Hepatocyte (in vitro differentiated cells): ENCODE data around the gene GABRD. TPM values are rescaled to one million over a fixed set of nuclear protein-coding genes. Genes with fewer than 3 reads are reported as not detected.

Experiments
- DNase-seq: peaks from one replicate; pipeline ENCODE4 v3.0.0-alpha.2; 2016; ENCODE audit warnings: low spot score
- H2AFZ ChIP-seq: fragments of 200-600 bp; sonication (generic); 2 replicates; pipeline ENCODE4 v1.6.0; 2016; ENCODE audit warnings: antibody characterized with exemption, mild to moderate bottlenecking
- H3K27ac ChIP-seq: fragments of 200-600 bp; sonication (generic); 2 replicates; pipeline ENCODE4 v1.5.1; 2016; ENCODE audit warnings: mild to moderate bottlenecking
- H3K27me3 ChIP-seq: fragments of 200-600 bp; sonication (generic); 2 replicates; pipeline ENCODE4 v1.6.1; 2016
- H3K36me3 ChIP-seq: fragments of 200-600 bp; sonication (generic); replicated peaks from 2 replicates; pipeline ENCODE4 v1.5.1; 2016; ENCODE audit warnings: low read depth; ENCODE audit not compliant: insufficient read depth
- H3K4me1 ChIP-seq: fragments of 200-600 bp; sonication (generic); 2 replicates; pipeline ENCODE4 v1.5.1; 2016; ENCODE audit warnings: mild to moderate bottlenecking, moderate library complexity; ENCODE audit not compliant: insufficient read depth
- H3K4me2 ChIP-seq: fragments of 200-600 bp; sonication (generic); 2 replicates; pipeline ENCODE4 v1.6.0; 2016
- H3K4me3 ChIP-seq: fragments of 200-600 bp; sonication (generic); 2 replicates; pipeline ENCODE4 v1.5.1; 2016; ENCODE audit warnings: mild to moderate bottlenecking
- H3K79me2 ChIP-seq: fragments of 200-600 bp; sonication (generic); 2 replicates; pipeline ENCODE4 v1.6.0; 2017; ENCODE audit warnings: mild to moderate bottlenecking
- H3K9me2 ChIP-seq: fragments of 200-600 bp; sonication (generic); replicated peaks from 2 replicates; pipeline ENCODE4 v1.6.0; 2017; ENCODE audit warnings: mild to moderate bottlenecking; ENCODE audit not compliant: insufficient read depth
- H3K9me3 ChIP-seq: fragments of 200-600 bp; sonication (generic); 2 replicates; pipeline ENCODE4 v1.5.1; 2016; ENCODE audit warnings: low read depth, mild to moderate bottlenecking
- H4K20me1 ChIP-seq: fragments of 200-600 bp; sonication (generic); 2 replicates; pipeline ENCODE4 v1.6.0; 2016; ENCODE audit warnings: mild to moderate bottlenecking; ENCODE audit not compliant: insufficient read depth, poor library complexity, severe bottlenecking
- CTCF ChIP-seq: fragments of 200-600 bp; sonication (generic); IDR thresholded peaks from 2 replicates; pipeline ENCODE4 v1.5.1; 2016; ENCODE audit warnings: antibody characterized with exemption, mild to moderate bottlenecking; ENCODE audit not compliant: poor library complexity
- EZH2 ChIP-seq: fragments of 200-600 bp; sonication (generic); IDR thresholded peaks from 2 replicates; pipeline ENCODE4 v1.6.1; 2016; ENCODE audit warnings: antibody characterized with exemption, mild to moderate bottlenecking, borderline replicate concordance
- EZH2phosphoT487 ChIP-seq: fragments of 200-600 bp; sonication (generic); IDR thresholded peaks from one replicate; pipeline ENCODE4 v1.6.1; 2018; ENCODE audit warnings: antibody characterized with exemption, mild to moderate bottlenecking, low read depth, moderate library complexity; ENCODE audit not compliant: unreplicated experiment, severe bottlenecking
- whole genome bisulfite sequencing: methylation state at CpG from one replicate; pipeline ENCODE4 v1.1.6; 2016; ENCODE audit warnings: low lambda C conversion rate; ENCODE audit errors: missing lambda C conversion rate; 5-methylcytosine and 5-hydroxymethylcytosine counted together
- polyA plus RNA-seq: library from polyadenylated mRNA; unstranded; fragments of >200 nt; fragmentation: Nextera tagmentation; extraction: Ambion mirVana; gene quantifications from 2 replicates; pipeline ENCODE4 v1.2.1, GENCODE V29; 2016
- total RNA-seq: library from RNA; depleted of rRNA; stranded (reverse); fragments of >200 nt; gene quantifications from 2 replicates; pipeline ENCODE4 v1.2.3, GENCODE V29; 2014

The GABRD gene
- total and polyA plus RNA-seq, 2 experiments from 2014 or later = not detected

GRCh38 chr1:1987142-1987510 is 32.0 kb upstream of the GABRD start:
- no peaks in the 10 kb centered on the region for H4K20me1 ChIP-seq
- H3K36me3 ChIP-seq = no peaks in the 10 kb centered on the region
- no peak overlapping the region for H3K4me3 ChIP-seq
- H3K27ac ChIP-seq = no peak overlapping the region
- 92% methylated on average over 13 of the region's 13 CpGs for WGBS
- H3K27me3 ChIP-seq = no peaks in the 10 kb centered on the region
- DNase-seq = peak; percentile 3
- no peak overlapping the region for H3K4me2 ChIP-seq
- no peaks in the 10 kb centered on the region for H3K9me3 ChIP-seq
- H3K4me1 ChIP-seq = peaks cover 5% of the 10 kb centered on the region
- no peak for TF ChIP-seq EZH2
- no peak for TF ChIP-seq CTCF
- TF ChIP-seq EZH2phosphoT487 = no peak
- no peaks in the 10 kb centered on the region for H3K79me2 ChIP-seq
- H3K9me2 ChIP-seq = no peaks in the 10 kb centered on the region
- H2AFZ ChIP-seq = no peak overlapping the region

- Histone ChIP-seq H3K4me3 (no peak overlapping the region), H3K36me3 (no peaks in the 10 kb centered on the region), H3K79me2 (no peaks in the 10 kb centered on the region), H3K27ac (no peak overlapping the region), H2AFZ (no peak overlapping the region), H4K20me1 (no peaks in the 10 kb centered on the region), H3K9me2 (no peaks in the 10 kb centered on the region), H3K9me3 (no peaks in the 10 kb centered on the region), H3K4me1 (peaks cover 5% of the 10 kb centered on the region), H3K27me3 (no peaks in the 10 kb centered on the region), H3K4me2 (no peak overlapping the region)
- no peak for DNase-seq
- 79% methylated on average over 26 of the region's 29 CpGs for WGBS
- TF ChIP-seq EZH2 (no peak), CTCF (no peak), EZH2phosphoT487 (no peak)
These were observed 30.8 kb upstream of the GABRD start for GRCh38 chr1:1988061-1988945.

GRCh38 chr1:1989102-1989542 is 30.0 kb upstream of the GABRD start:
- H3K27me3 ChIP-seq = no peaks in the 10 kb centered on the region
- no peaks in the 10 kb centered on the region for H3K9me3 ChIP-seq
- H3K4me1 ChIP-seq = peaks cover 5% of the 10 kb centered on the region
- H3K4me2 ChIP-seq = no peak overlapping the region
- H2AFZ ChIP-seq = no peak overlapping the region
- DNase-seq = no peak
- TF ChIP-seq EZH2 = no peak
- TF ChIP-seq CTCF = no peak
- H3K27ac ChIP-seq = no peak overlapping the region
- no peaks in the 10 kb centered on the region for H3K79me2 ChIP-seq
- H3K4me3 ChIP-seq = no peak overlapping the region
- no peaks in the 10 kb centered on the region for H3K36me3 ChIP-seq
- no peaks in the 10 kb centered on the region for H4K20me1 ChIP-seq
- 91% methylated on average over 20 of the region's 22 CpGs for WGBS
- no peaks in the 10 kb centered on the region for H3K9me2 ChIP-seq
